Neuronal stem cell (in vitro differentiated cells): ENCODE data around the gene GPRIN1. TPM values are rescaled to one million over a fixed set of nuclear protein-coding genes. Genes with fewer than 3 reads are reported as not detected.

Experiments
- DNase-seq: peaks from one replicate; pipeline ENCODE4 v3.0.0-alpha.2; 2013; ENCODE audit warnings: low spot score
- H2AFZ ChIP-seq: one replicate; pipeline ENCODE4 v1.6.1; 2013; ENCODE audit warnings: mild to moderate bottlenecking, low read length, inconsistent platforms
- H2AK5ac ChIP-seq: 2 replicates; pipeline ENCODE4 v1.6.1; 2013; ENCODE audit warnings: low read depth, mild to moderate bottlenecking, inconsistent platforms, low read length, moderate library complexity, mixed read lengths
- H2BK120ac ChIP-seq: 2 replicates; pipeline ENCODE4 v1.6.1; 2013; ENCODE audit warnings: low read depth, mild to moderate bottlenecking, inconsistent platforms, low read length, moderate library complexity, mixed read lengths
- H2BK12ac ChIP-seq: one replicate; pipeline ENCODE4 v1.6.1; 2013; ENCODE audit warnings: low read length, inconsistent platforms
- H2BK15ac ChIP-seq: 2 replicates; pipeline ENCODE4 v1.6.1; 2013; ENCODE audit warnings: mild to moderate bottlenecking, low read length, inconsistent platforms, mixed read lengths
- H2BK5ac ChIP-seq: one replicate; pipeline ENCODE4 v1.6.1; 2013; ENCODE audit warnings: inconsistent platforms, mild to moderate bottlenecking, low read length, moderate library complexity
- H3K14ac ChIP-seq: one replicate; pipeline ENCODE4 v1.6.1; 2013; ENCODE audit warnings: low read length, inconsistent platforms
- H3K18ac ChIP-seq: 2 replicates; pipeline ENCODE4 v1.6.1; 2013; ENCODE audit warnings: low read length, inconsistent platforms
- H3K23ac ChIP-seq: 2 replicates; pipeline ENCODE4 v1.6.1; 2013; ENCODE audit warnings: low read depth, mild to moderate bottlenecking, mixed read lengths, low read length, inconsistent platforms; ENCODE audit not compliant: poor library complexity
- H3K27ac ChIP-seq: replicated peaks from 3 replicates; pipeline ENCODE4 v1.5.1; 2013; ENCODE audit warnings: low read length, inconsistent platforms
- H3K27me3 ChIP-seq, 3 experiments: 2 replicates each; pipeline ENCODE4 v1.6.1; 2013; ENCODE audit warnings: low read length in 3 of 3, mild to moderate bottlenecking in 2 of 3, inconsistent platforms in 1 of 3, low read depth in 1 of 3, mixed read lengths in 1 of 3, moderate library complexity in 1 of 3; ENCODE audit not compliant: control insufficient read depth in 3 of 3, insufficient read depth in 3 of 3
- H3K36me3 ChIP-seq, 2 donors: replicated peaks in 1 of 2; 2 replicates each; pipeline ENCODE4 v1.6.1; 2013; ENCODE audit warnings: low read length in 2 of 2; ENCODE audit not compliant: control insufficient read depth in 2 of 2, insufficient read depth in 2 of 2
- H3K4ac ChIP-seq: 2 replicates; pipeline ENCODE4 v1.6.1; 2013; ENCODE audit warnings: inconsistent platforms, mild to moderate bottlenecking, low read length, moderate library complexity
- H3K4me1 ChIP-seq, 2 donors: 1 replicate in 1 of 2; 2 replicates in 1 of 2; pipeline ENCODE4 v1.6.1; 2013; ENCODE audit warnings: low read length in 2 of 2, low read depth in 1 of 2; ENCODE audit not compliant: control insufficient read depth in 2 of 2, insufficient read depth in 1 of 2
- H3K4me2 ChIP-seq: one replicate; pipeline ENCODE4 v1.6.1; 2013; ENCODE audit warnings: mild to moderate bottlenecking, low read length, inconsistent platforms; ENCODE audit not compliant: insufficient read depth, poor library complexity, severe bottlenecking
- H3K4me3 ChIP-seq, 2 donors: 2 replicates each; pipeline ENCODE4 v1.5.1; 2013; ENCODE audit warnings: low read length in 2 of 2, mild to moderate bottlenecking in 2 of 2, inconsistent platforms in 1 of 2, moderate library complexity in 1 of 2
- H3K79me1 ChIP-seq: one replicate; pipeline ENCODE4 v1.6.1; 2013; ENCODE audit warnings: low read depth, mild to moderate bottlenecking, inconsistent platforms, low read length, moderate library complexity
- H3K9ac ChIP-seq: one replicate; pipeline ENCODE4 v1.6.1; 2013; ENCODE audit warnings: mild to moderate bottlenecking, low read depth, low read length, inconsistent platforms; ENCODE audit not compliant: poor library complexity
- H3K9me3 ChIP-seq, 2 donors: replicated peaks in 1 of 2; 2 replicates each; pipeline versions ENCODE3 to v1.6.1; 2013; ENCODE audit warnings: low read length in 2 of 2, mild to moderate bottlenecking in 2 of 2, inconsistent platforms in 1 of 2, low read depth in 1 of 2, mixed read lengths in 1 of 2, moderate library complexity in 1 of 2; ENCODE audit not compliant: control insufficient read depth in 2 of 2, insufficient read depth in 1 of 2
- H4K8ac ChIP-seq: one replicate; pipeline ENCODE4 v1.6.1; 2013; ENCODE audit warnings: low read depth, mild to moderate bottlenecking, inconsistent platforms, low read length, moderate library complexity
- H4K91ac ChIP-seq: one replicate; pipeline ENCODE4 v1.6.1; 2013; ENCODE audit warnings: low read length, low read depth, mild to moderate bottlenecking, inconsistent platforms; ENCODE audit not compliant: poor library complexity
- WGBS, 2 donors: extraction: QIAGEN DNeasy Blood & Tissue Kit; methylation state at CpG; one replicate each; pipeline ENCODE4 v1.1.7; 2013; ENCODE audit warnings: missing lambda C conversion rate in 2 of 2, mixed read lengths in 1 of 2; ENCODE audit not compliant: insufficient read length in 2 of 2, insufficient replicate concordance in 1 of 2; ENCODE audit errors: extremely low coverage in 2 of 2; 5-methylcytosine and 5-hydroxymethylcytosine counted together
- polyA plus RNA-seq, 2 experiments: library from polyadenylated mRNA; stranded (reverse); fragments of 200-250 nt; gene quantifications; one replicate each; pipeline ENCODE4 v1.2.3, GENCODE V29; 2013

Gene GPRIN1
- polyA plus RNA-seq (2013, experiment 1 of 2), result 2.5 TPM
- 2.3 TPM for polyA plus RNA-seq (2013, experiment 2 of 2)

DNA sequence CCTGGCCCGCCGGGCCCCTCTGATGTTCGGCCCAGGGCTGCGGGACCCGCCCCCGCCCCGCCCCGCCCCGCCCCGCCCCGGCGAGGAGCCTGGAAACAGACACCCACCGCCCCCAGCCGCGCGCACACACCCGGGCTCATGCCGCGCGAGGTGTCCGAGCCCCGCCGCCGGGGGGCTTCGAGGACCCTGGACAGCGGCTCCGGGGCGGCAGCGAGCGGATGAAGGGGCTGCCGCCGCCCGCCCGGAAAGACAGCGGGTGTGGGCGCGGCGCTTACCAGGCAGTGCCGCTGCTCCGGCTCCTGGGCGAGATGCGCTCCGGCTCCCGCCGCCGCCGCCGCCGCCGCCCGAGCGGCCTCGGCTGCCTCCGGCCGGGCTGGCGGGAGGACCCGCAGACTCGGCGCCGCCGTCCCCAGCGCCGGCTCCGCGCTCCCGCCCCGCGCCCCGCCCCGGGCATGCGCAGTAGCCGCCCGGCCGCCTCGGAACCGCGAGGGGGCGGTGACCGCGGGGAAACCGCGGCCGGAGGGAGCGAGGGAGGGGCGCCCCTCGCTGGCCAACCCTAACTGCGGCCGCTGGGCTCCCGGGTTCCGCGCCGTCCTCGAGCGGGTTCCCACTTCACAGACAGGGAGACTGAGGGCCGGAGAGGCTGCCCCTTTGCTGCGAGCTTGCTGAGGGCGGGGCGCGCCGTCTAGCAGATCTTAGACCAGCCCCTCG, at the start of gene GPRIN1:
TSS of gene GPRIN1 (minus strand) at position 433 of the 711 bp plus-strand sequence. CDS start 10,322 bp downstream, outside the sequence.
- Histone ChIP-seq H2AK5ac (no peak within 1 kb of the TSS), H2BK120ac (no peak within 1 kb of the TSS), H3K27me3 (peaks cover 0 to 23% (median 13%) of the 10 kb centered on the region in 3 experiments), H3K4me3 (peak within 1 kb of the TSS; percentile 65 to 80), H3K18ac (peak within 1 kb of the TSS; percentile 89), H3K27ac (no peak within 1 kb of the TSS), H3K4ac (no peak within 1 kb of the TSS), H4K8ac (no peak within 1 kb of the TSS), H3K14ac (no peak within 1 kb of the TSS), H3K4me2 (peak within 1 kb of the TSS; percentile 91), H2AFZ (peak within 1 kb of the TSS; percentile 94), H3K23ac (peak within 1 kb of the TSS; percentile 95), H3K9me3 (no peaks in the 10 kb centered on the region), H2BK5ac (no peak within 1 kb of the TSS), H4K91ac (no peak within 1 kb of the TSS), H3K79me1 (no peaks in the 10 kb centered on the region), H3K4me1 (peaks cover 10 to 23% of the 10 kb centered on the region in 2 donors), H2BK12ac (no peak within 1 kb of the TSS), H3K9ac (peak within 1 kb of the TSS; percentile 92), H2BK15ac (no peak within 1 kb of the TSS), H3K36me3 (peaks cover 0 to 21% of the 10 kb centered on the region in 2 donors)
- WGBS, 2 donors, result no CpG with 5 or more reads among the region's 101 CpGs
- DNase-seq, result peak; percentile 79

DNA sequence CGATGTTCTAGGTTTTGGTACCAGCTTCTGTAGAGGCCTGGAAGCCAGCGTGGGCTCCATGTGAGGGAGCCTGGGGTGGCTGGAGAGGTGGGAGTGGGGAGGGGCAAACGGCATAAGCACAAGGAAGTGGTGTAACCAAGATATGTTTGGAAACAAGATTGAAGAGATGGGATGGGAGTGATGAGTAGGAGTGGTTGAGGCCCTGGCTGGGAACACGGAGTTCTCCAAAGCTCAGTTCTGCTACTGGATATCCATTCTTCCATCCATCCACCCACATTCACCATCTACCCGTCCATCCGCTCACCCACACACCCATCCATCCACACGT, 49.5 kb upstream of the GPRIN1 start:
- Histone ChIP-seq H3K4me1 (peaks cover 0 to 6% of the 10 kb centered on the region in 2 donors), H3K4ac (no peak overlapping the region), H3K27me3 (peaks cover 0 to 8% (median 0%) of the 10 kb centered on the region in 3 experiments), H3K36me3 (peaks cover 3 to 7% of the 10 kb centered on the region in 2 donors), H3K4me2 (no peak overlapping the region), H2BK12ac (no peak overlapping the region), H4K8ac (no peak overlapping the region), H3K23ac (no peak overlapping the region), H3K79me1 (no peaks in the 10 kb centered on the region), H2BK120ac (no peak overlapping the region), H3K4me3 (no peak overlapping the region), H4K91ac (no peak overlapping the region), H3K9ac (no peak overlapping the region), H3K9me3 (no peaks in the 10 kb centered on the region), H2AK5ac (no peak overlapping the region), H3K18ac (no peak overlapping the region), H2BK5ac (no peak overlapping the region), H3K14ac (no peak overlapping the region), H3K27ac (no peak overlapping the region), H2AFZ (no peak overlapping the region), H2BK15ac (no peak overlapping the region)
- no peak for DNase-seq
- WGBS, 2 donors, result 80% methylated on average over 2 of the region's 7 CpGs; no CpG with 5 or more reads in 1 of the 2 donors

DNA sequence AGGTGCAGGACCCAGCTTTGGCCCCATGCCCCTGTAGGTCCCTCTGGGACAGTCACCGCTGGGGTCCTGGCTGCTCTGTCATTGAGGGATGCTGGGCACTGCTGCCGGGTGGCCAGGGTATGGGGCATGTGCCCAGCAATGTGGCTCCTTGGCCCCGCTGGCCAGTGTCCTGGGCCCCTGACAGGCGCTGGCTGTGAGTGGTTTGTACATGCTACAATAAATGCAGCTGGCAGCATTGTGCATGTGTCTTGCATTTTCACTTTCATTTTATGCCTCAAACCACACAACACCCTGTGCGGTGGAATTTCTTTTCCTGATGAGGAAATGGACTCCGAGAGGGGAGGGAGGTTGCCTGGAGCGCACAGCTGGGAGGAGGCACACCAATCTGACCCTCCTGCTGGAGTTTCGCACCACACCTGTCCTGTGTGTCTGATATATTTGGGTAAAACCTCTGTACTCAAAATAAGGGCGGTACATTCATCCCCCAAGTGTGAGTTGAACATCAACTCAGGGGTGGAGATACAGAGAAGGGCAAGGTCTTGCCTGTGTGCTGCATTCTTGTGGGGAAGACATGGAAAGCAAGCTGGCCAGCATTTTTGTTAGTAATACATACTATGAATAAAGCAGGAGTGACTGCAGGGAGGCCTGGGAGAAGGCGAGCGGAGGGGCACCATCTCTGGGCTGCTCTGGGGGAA, 49.0 kb upstream of the GPRIN1 start:
- Histone ChIP-seq H3K4ac (no peak overlapping the region), H3K9me3 (no peaks in the 10 kb centered on the region), H3K4me3 (no peak overlapping the region), H4K91ac (no peak overlapping the region), H2AFZ (no peak overlapping the region), H4K8ac (no peak overlapping the region), H3K4me2 (no peak overlapping the region), H3K9ac (no peak overlapping the region), H2BK120ac (no peak overlapping the region), H2BK15ac (no peak overlapping the region), H2BK5ac (no peak overlapping the region), H3K36me3 (peaks cover 3 to 11% of the 10 kb centered on the region in 2 donors), H3K27me3 (peaks cover 0 to 5% (median 0%) of the 10 kb centered on the region in 3 experiments), H3K23ac (no peak overlapping the region), H3K18ac (no peak overlapping the region), H3K4me1 (peaks cover 0 to 2% of the 10 kb centered on the region in 2 donors), H3K27ac (no peak overlapping the region), H3K14ac (no peak overlapping the region), H3K79me1 (no peaks in the 10 kb centered on the region), H2AK5ac (no peak overlapping the region), H2BK12ac (no peak overlapping the region)
- WGBS, 2 donors, result no CpG with 5 or more reads among the region's 11 CpGs
- no peak for DNase-seq

DNA sequence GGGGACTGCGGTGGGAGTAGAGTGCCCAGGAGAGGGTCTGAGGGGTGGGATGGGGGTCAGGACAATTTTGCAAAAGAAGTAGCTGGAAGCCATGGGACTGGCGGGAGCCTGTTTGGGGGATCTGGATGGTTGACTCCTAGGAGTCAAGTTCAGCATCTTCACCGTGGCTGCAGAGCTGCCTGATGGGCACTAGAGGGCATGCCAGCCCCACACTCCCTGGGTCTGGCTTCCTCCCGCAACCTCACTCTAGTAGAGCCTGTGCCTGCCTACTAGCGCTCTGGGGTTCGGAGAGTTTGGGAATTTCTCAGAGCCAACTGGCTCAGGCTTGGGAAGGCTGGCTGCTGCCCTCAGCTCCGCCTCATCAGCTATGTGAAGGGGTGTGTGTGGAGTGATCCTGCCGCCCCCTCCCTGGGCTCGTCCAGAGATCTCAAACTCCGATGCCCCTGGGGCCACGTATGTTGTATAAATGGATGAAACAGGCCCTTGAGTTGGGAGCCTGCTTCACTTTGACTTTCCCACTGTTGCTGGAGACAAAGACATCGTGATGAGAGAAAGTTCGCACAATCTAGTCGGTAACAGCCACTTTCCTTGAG, 48.1 kb upstream of the GPRIN1 start:
- no peak overlapping the region for H3K9ac ChIP-seq
- WGBS, 2 donors, result no CpG with 5 or more reads among the region's 14 CpGs
- peaks cover 0 to 2% of the 10 kb centered on the region in 2 donors for H3K4me1 ChIP-seq
- no peak overlapping the region for H3K4ac ChIP-seq
- H2BK12ac ChIP-seq, result no peak overlapping the region
- H3K79me1 ChIP-seq, result peaks cover 2% of the 10 kb centered on the region
- H3K4me3 ChIP-seq, result no peak overlapping the region
- H2BK120ac ChIP-seq, result no peak overlapping the region
- peaks cover 0 to 5% (median 0%) of the 10 kb centered on the region in 3 experiments for H3K27me3 ChIP-seq
- no peak overlapping the region for H2AFZ ChIP-seq
- H2BK15ac ChIP-seq, result no peak overlapping the region
- no peak overlapping the region for H3K14ac ChIP-seq
- no peak overlapping the region for H4K91ac ChIP-seq
- no peak overlapping the region for H2AK5ac ChIP-seq
- H3K9me3 ChIP-seq, result no peaks in the 10 kb centered on the region
- H3K36me3 ChIP-seq, result peaks cover 8 to 20% of the 10 kb centered on the region in 2 donors
- H3K4me2 ChIP-seq, result no peak overlapping the region
- no peak overlapping the region for H3K18ac ChIP-seq
- H2BK5ac ChIP-seq, result no peak overlapping the region
- no peak overlapping the region for H4K8ac ChIP-seq
- DNase-seq, result peak; percentile 48
- H3K23ac ChIP-seq, result no peak overlapping the region
- H3K27ac ChIP-seq, result no peak overlapping the region
